GM12873 (cell line): Measurements from ENCODE around the gene OLFM1.

ENCODE experiments used
- TF ChIP-seq, protein P1 (sequence below): IDR thresholded peaks from 2 replicates; pipeline ENCODE4 v1.5.1; 2012; ENCODE audit warnings: low read depth, mild to moderate bottlenecking, moderate library complexity, low read length, control low read depth; ENCODE audit not compliant: insufficient read depth; ENCODE audit errors: missing control alignments

OLFM1 gene

DNA sequence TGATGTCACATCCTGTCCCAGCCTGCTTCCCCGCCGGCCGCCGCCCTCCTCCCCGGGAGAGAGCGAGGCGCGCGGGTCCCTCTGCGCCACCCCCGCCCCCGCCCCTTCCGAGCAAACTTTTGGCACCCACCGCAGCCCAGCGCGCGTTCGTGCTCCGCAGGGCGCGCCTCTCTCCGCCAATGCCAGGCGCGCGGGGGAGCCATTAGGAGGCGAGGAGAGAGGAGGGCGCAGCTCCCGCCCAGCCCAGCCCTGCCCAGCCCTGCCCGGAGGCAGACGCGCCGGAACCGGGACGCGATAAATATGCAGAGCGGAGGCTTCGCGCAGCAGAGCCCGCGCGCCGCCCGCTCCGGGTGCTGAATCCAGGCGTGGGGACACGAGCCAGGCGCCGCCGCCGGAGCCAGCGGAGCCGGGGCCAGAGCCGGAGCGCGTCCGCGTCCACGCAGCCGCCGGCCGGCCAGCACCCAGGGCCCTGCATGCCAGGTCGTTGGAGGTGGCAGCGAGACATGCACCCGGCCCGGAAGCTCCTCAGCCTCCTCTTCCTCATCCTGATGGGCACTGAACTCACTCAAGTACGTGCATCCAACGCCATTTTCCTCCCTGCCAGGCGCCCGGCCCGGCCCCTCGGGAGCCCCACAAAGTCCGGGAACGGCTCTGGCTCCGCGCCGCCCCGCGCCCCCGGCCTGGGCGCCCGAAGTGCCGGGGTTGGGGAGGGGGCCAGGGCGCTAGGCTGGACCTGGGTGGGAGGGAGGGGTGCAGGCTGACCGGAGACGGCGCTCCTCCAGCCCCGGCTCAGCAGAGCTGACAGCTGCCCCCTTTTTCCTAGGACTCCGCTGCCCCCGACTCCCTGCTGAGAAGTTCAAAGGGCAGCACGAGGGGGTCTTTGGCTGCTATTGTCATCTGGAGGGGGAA is 12.0 kb upstream of the OLFM1 start:
- TF ChIP-seq, protein P1, sequence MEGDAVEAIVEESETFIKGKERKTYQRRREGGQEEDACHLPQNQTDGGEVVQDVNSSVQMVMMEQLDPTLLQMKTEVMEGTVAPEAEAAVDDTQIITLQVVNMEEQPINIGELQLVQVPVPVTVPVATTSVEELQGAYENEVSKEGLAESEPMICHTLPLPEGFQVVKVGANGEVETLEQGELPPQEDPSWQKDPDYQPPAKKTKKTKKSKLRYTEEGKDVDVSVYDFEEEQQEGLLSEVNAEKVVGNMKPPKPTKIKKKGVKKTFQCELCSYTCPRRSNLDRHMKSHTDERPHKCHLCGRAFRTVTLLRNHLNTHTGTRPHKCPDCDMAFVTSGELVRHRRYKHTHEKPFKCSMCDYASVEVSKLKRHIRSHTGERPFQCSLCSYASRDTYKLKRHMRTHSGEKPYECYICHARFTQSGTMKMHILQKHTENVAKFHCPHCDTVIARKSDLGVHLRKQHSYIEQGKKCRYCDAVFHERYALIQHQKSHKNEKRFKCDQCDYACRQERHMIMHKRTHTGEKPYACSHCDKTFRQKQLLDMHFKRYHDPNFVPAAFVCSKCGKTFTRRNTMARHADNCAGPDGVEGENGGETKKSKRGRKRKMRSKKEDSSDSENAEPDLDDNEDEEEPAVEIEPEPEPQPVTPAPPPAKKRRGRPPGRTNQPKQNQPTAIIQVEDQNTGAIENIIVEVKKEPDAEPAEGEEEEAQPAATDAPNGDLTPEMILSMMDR: no peak

- TF ChIP-seq, protein P1: no peak
These were observed 11.2 kb upstream of the OLFM1 start for GRCh38 chr9:135076143-135076875.

DNA sequence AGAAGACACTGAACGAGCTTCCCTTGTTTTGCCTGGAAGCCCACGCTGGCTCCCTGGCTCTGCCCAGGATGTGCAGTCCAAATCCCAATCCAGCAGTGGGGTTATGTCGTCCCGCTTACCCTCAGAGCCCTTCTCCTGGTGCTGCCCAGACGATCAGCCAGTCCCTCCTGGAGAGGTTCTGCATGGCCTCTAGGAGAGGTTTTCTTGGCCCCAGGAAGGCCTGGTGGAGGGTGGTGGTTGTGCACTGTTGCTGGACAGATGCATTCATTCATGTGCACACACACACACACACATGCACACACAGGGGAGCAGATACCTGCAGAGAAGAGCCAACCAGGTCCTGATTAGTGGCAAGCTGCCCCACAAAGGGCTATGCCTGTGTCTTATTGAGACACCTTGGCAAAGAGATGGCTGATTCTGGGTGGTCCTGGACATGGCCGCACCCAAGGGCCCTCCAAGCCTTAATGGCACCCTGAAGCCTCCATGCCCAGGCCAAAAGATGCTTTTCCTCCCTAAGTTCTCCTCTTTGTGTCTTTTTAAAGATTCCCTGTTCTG is 10.5 kb upstream of the OLFM1 start:
- TF ChIP-seq, protein P1: no peak

DNA sequence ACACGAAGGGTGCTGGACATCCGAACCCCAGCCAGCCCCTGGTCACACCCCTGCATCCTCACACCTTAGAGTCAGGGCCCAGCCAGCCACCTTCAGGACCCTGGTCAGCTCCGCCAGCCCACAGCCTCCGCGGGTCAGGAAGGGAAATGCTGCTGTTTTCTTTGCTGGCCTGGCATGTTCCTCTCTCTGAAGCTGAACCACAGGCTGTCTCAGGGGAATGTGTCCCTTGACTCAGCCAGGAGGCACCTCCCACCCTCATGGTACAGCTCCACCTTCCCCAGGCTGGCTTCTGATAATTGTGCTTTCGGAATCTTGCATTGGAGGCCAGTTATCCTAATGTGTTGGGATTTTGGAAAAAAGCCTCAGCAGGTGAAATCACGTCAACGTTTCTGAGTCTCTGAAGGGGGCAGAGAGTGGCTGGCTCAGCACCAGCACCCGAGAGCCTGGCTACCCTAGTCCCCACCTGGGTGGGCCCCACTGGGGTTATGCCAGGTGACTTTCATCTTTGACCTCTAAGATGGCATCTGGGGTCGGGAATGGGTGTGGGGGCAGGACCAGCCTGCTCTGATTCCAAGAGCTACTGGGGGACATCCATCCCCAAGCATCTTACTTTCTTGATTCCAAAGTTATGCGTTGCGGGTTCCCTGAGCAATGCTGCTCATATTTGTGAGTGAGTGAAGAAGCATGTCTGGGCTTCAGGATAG is 9.8 kb upstream of the OLFM1 start:
- TF ChIP-seq, protein P1: no peak

DNA sequence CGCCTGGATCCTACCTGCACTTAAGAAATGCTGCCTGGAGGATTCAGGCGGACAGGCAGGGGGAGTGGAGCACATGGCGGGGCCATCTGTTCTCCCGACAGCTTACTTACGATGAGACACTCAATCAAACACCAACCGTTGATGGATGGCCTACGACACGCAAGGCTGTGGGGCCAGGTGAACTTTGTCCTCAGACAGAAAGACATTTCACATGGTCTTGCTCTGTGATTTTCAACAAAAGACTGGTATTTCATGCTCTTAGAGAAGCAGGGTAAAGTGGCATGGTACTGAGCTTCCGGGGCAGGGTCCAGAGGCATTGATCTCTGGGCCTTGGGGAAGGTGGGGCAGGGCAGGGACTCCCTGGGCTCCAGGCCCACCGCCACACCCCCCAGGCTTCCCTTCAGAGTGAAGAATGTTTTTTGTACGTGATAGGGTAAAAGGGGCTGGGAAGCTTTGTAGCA is 9.1 kb upstream of the OLFM1 start:
- TF ChIP-seq, protein P1: no peak

- TF ChIP-seq, protein P1: no peak
These were observed 8.4 kb upstream of the OLFM1 start for GRCh38 chr9:135079018-135079417.
